ENCODE measurements around the gene ZNF483. TPM values are rescaled to one million over a fixed set of nuclear protein-coding genes. Genes with fewer than 3 reads are reported as not detected.

ZNF483 gene
- total RNA-seq = 1.3 and 1.8 TPM in 2 replicates

GRCh38 chr9:111525056-111525977 lies at the start of gene ZNF483:
TSS of gene ZNF483 (plus strand) at chr9:111525179. CDS start at chr9:111527396, 2,217 bp downstream.

GRCh38 chr9:111483858-111484571 lies 41.0 kb upstream of the ZNF483 start, which contains the start of gene ECPAS:
TSS of gene ECPAS (minus strand) at chr9:111484383. CDS start at chr9:111472918, 11,465 bp downstream.

GRCh38 chr9:111599092-111599954 lies 74.3 kb downstream of the ZNF483 start, which contains the start of gene PTGR1:
TSS of gene PTGR1 (minus strand) at chr9:111599647. CDS start at chr9:111597422, 2,225 bp downstream.

Other genes starting within 250 kb of the ZNF483 start
- gene OR2K2, start 195.0 kb upstream of the ZNF483 start, total RNA-seq = not detected in 2 replicates
- 99.1 and 142 TPM in 2 replicates for gene ECPAS, start 40.8 kb upstream of the ZNF483 start, total RNA-seq
- 53.3 and 91.0 TPM in 2 replicates for gene PTGR1, start 74.5 kb downstream of the ZNF483 start, total RNA-seq
- gene DNAJC25, start 106.2 kb downstream of the ZNF483 start, total RNA-seq = 4.0 and 4.9 TPM in 2 replicates
- 31.5 and 43.4 TPM in 2 replicates for gene GNG10, start 136.4 kb downstream of the ZNF483 start, total RNA-seq

Measured in endothelial cell of coronary artery (primary cell).